SK-N-SH (cell line): ENCODE data around the gene ADAMTSL1. TPM values are rescaled to one million over a fixed set of nuclear protein-coding genes. Genes with fewer than 3 reads are reported as not detected.

Source experiments
- CTCF ChIA-PET: fragments of 300-600, 350-600 bp; formaldehyde crosslinking; extraction: SDS; loops from one replicate; lab custom pipeline; 2021; lab: Yijun Ruan, JAX
- POLR2A ChIA-PET: fragments of 350-600 bp; sonication (Branson Sonifier 250); formaldehyde crosslinking; extraction: SDS; loops from one replicate; lab custom pipeline; 2020; ENCODE audit warnings: antibody characterized with exemption, inconsistent platforms; lab: Yijun Ruan, JAX
- DNase-seq: peaks from one replicate; pipeline ENCODE4 v3.0.0; 2012
- H2AFZ ChIP-seq: fragments of 200-600 bp; sonication (generic); 2 replicates; pipeline ENCODE4 v1.8.1; 2016; ENCODE audit warnings: antibody characterized with exemption, mild to moderate bottlenecking, low read depth
- H3F3A ChIP-seq: fragments of 200-600 bp; sonication (generic); replicated peaks from 2 replicates; pipeline ENCODE3; 2016; ENCODE audit warnings: antibody characterized with exemption, mild to moderate bottlenecking; ENCODE audit not compliant: insufficient read depth
- H3K27ac ChIP-seq, 2 experiments: fragments of 200-500 bp in 1 of 2; fragments of 200-600 bp in 1 of 2; sonication (Bioruptor generic) in 1 of 2; sonication (generic), shearing (Covaris generic) in 1 of 2; 2 replicates each; pipeline versions ENCODE4 v1.5.1 to v1.6.1; 2014 to 2016; ENCODE audit warnings: low read depth in 2 of 2, inconsistent platforms in 1 of 2, low read length in 1 of 2, mild to moderate bottlenecking in 1 of 2, mixed read lengths in 1 of 2
- H3K27me3 ChIP-seq: fragments of 200-600 bp; sonication (generic), shearing (Covaris generic); 2 replicates; pipeline ENCODE4 v1.6.1; 2016; ENCODE audit warnings: mixed run types; ENCODE audit not compliant: insufficient read depth
- H3K36me3 ChIP-seq, 2 experiments: fragments of 200-500 bp in 1 of 2; fragments of 200-600 bp in 1 of 2; sonication (Bioruptor generic) in 1 of 2; sonication (generic) in 1 of 2; replicated peaks in 1 of 2; 2 replicates each; pipeline versions ENCODE3 to v1.5.1; 2014 to 2016; ENCODE audit warnings: low read length in 1 of 2, mild to moderate bottlenecking in 1 of 2; ENCODE audit not compliant: insufficient read depth in 2 of 2, control insufficient read depth in 1 of 2
- H3K4me1 ChIP-seq, 2 experiments: fragments of 200-500 bp in 1 of 2; fragments of 200-600 bp in 1 of 2; sonication (Bioruptor generic) in 1 of 2; sonication (generic), shearing (Covaris generic) in 1 of 2; 2 replicates each; pipeline versions ENCODE4 v1.5.1 to v1.6.1; 2014 to 2016; ENCODE audit warnings: low read depth in 1 of 2, low read length in 1 of 2, mixed run types in 1 of 2; ENCODE audit not compliant: insufficient read depth in 2 of 2, control insufficient read depth in 1 of 2
- H3K4me2 ChIP-seq: fragments of 200-600 bp; sonication (generic), shearing (Covaris generic); 2 replicates; pipeline ENCODE4 v1.6.1; 2017; ENCODE audit warnings: mixed run types
- H3K4me3 ChIP-seq, 2 experiments: fragments of 200-500 bp in 1 of 2; fragments of 200-600 bp in 1 of 2; sonication (Bioruptor generic) in 1 of 2; sonication (generic), shearing (Covaris generic) in 1 of 2; 2 replicates each; pipeline versions ENCODE4 v1.5.1 to v1.8.1; 2014 to 2016; ENCODE audit warnings: low read depth in 2 of 2, inconsistent platforms in 1 of 2, low read length in 1 of 2, mild to moderate bottlenecking in 1 of 2, mixed read lengths in 1 of 2, moderate library complexity in 1 of 2
- H3K79me2 ChIP-seq: fragments of 200-600 bp; sonication (generic); 2 replicates; pipeline ENCODE4 v1.8.1; 2017; ENCODE audit warnings: mild to moderate bottlenecking; ENCODE audit not compliant: insufficient read depth
- H3K9ac ChIP-seq: fragments of 200-600 bp; sonication (generic); 2 replicates; pipeline ENCODE4 v1.6.1; 2017; ENCODE audit warnings: mixed run types
- H3K9me2 ChIP-seq: fragments of 200-600 bp; sonication (generic); 2 replicates; pipeline ENCODE4 v1.6.1; 2017; ENCODE audit warnings: mixed run types
- H3K9me3 ChIP-seq: fragments of 200-600 bp; sonication (generic); 2 replicates; pipeline ENCODE4 v1.6.1; 2017; ENCODE audit warnings: mixed run types, mild to moderate bottlenecking, moderate library complexity
- H4K20me1 ChIP-seq: fragments of 200-600 bp; sonication (generic); 2 replicates; pipeline ENCODE4 v1.6.1; 2017; ENCODE audit warnings: mild to moderate bottlenecking, mixed run types; ENCODE audit not compliant: insufficient read depth
- CHD2 ChIP-seq: fragments of 150-350 bp; IDR thresholded peaks from 2 replicates; pipeline ENCODE4 v1.6.1; 2018; ENCODE audit warnings: low read length; ENCODE audit not compliant: partially characterized antibody
- FOXM1 ChIP-seq: IDR thresholded peaks from 2 replicates; pipeline ENCODE4 v1.4.0; 2012; ENCODE audit warnings: low read depth, mild to moderate bottlenecking
- GABPA ChIP-seq: IDR thresholded peaks from 2 replicates; pipeline ENCODE4 v1.4.0; 2012; ENCODE audit warnings: low read depth, mild to moderate bottlenecking
- IRF3 ChIP-seq: fragments of 150-350 bp; IDR thresholded peaks from 2 replicates; pipeline ENCODE4 v1.6.1; 2016; ENCODE audit warnings: mild to moderate bottlenecking, low read depth, low read length
- JUND ChIP-seq: IDR thresholded peaks from 2 replicates; pipeline ENCODE4 v1.4.0; 2012
- RCOR1 ChIP-seq: fragments of 150-350 bp; IDR thresholded peaks from 2 replicates; pipeline ENCODE4 v1.6.1; 2017; ENCODE audit warnings: antibody characterized with exemption, low read length
- RFX5 ChIP-seq: IDR thresholded peaks from 2 replicates; pipeline ENCODE4 v1.6.1; 2012; ENCODE audit warnings: mild to moderate bottlenecking, improper control_type of control experiment, low read length
- SIN3A ChIP-seq: IDR thresholded peaks from 2 replicates; pipeline ENCODE4 v1.6.1; 2012; ENCODE audit warnings: low read depth, mild to moderate bottlenecking, low read length, moderate library complexity, borderline replicate concordance
- SMC3 ChIP-seq: IDR thresholded peaks from 2 replicates; pipeline ENCODE4 v1.6.1; 2012; ENCODE audit warnings: low read depth, low read length, improper control_type of control experiment
- TAF1 ChIP-seq: IDR thresholded peaks from 2 replicates; pipeline ENCODE4 v1.6.1; 2012; ENCODE audit warnings: low read depth, mild to moderate bottlenecking, low read length, moderate library complexity, borderline replicate concordance
- TCF12 ChIP-seq: IDR thresholded peaks from 2 replicates; pipeline ENCODE4 v1.4.0; 2012
- TEAD4 ChIP-seq: IDR thresholded peaks from 2 replicates; pipeline ENCODE4 v1.4.0; 2012; ENCODE audit warnings: mild to moderate bottlenecking, borderline replicate concordance; ENCODE audit not compliant: insufficient read depth
- USF2 ChIP-seq: fragments of 150-350 bp; IDR thresholded peaks from 2 replicates; pipeline ENCODE4 v1.6.1; 2017; ENCODE audit warnings: antibody characterized with exemption, low read length, low read depth, borderline replicate concordance
- WGBS: methylation state at CpG from one replicate; pipeline ENCODE4 v1.1.6; 2017; ENCODE audit warnings: low lambda C conversion rate; 5-methylcytosine and 5-hydroxymethylcytosine counted together
- polyA plus RNA-seq, 3 experiments: library from polyadenylated mRNA; depleted of rRNA; stranded (reverse); fragments of >200 nt; gene quantifications; 2 replicates each; pipeline ENCODE4 v1.2.3, GENCODE V29; 2012
- TF ChIP-seq, protein P1 (sequence below): IDR thresholded peaks from 2 replicates; pipeline ENCODE4 v1.4.0; 2012; ENCODE audit warnings: low read depth, borderline replicate concordance
- TF ChIP-seq, protein P2 (sequence below): IDR thresholded peaks from 2 replicates; pipeline ENCODE4 v1.6.1; 2012; ENCODE audit warnings: mild to moderate bottlenecking, low read depth, low read length, moderate library complexity

The ADAMTSL1 gene
- polyA plus RNA-seq, 1 of the 3 experiments (the other 2 are of a cell fraction), result 114 TPM

GRCh38 chr9:18448101-18448500 lies 25.9 kb upstream of the ADAMTSL1 start:
- H2AFZ ChIP-seq, result no peak overlapping the region
- ChIA-PET CTCF (interaction anchor here (1.1 kb wide), 1 partner anchor 10 kb away, joined by 7 read pairs; no protein-coding TSS in a partner anchor), POLR2A (no interaction called here)
- H3K9me2 ChIP-seq, result no peaks in the 10 kb centered on the region
- H3K4me2 ChIP-seq, result no peak overlapping the region
- no peak overlapping the region for H3K27ac ChIP-seq
- peaks cover 0 to 2% of the 10 kb centered on the region in 2 experiments; a peak in 1 of 4 replicates for H3K4me1 ChIP-seq
- H3K79me2 ChIP-seq, result no peaks in the 10 kb centered on the region
- H3K4me3 ChIP-seq, result no peak overlapping the region
- H3K9ac ChIP-seq, result no peak overlapping the region
- H3F3A ChIP-seq, result no peaks in the 10 kb centered on the region
- DNase-seq, result no peak
- TF ChIP-seq GABPA (no peak), CHD2 (no peak), USF2 (no peak), RFX5 (no peak), TCF12 (no peak), TAF1 (no peak), RCOR1 (no peak), SIN3A (no peak), SMC3 (no peak), JUND (no peak), TEAD4 (no peak)
- TF ChIP-seq, protein P1, sequence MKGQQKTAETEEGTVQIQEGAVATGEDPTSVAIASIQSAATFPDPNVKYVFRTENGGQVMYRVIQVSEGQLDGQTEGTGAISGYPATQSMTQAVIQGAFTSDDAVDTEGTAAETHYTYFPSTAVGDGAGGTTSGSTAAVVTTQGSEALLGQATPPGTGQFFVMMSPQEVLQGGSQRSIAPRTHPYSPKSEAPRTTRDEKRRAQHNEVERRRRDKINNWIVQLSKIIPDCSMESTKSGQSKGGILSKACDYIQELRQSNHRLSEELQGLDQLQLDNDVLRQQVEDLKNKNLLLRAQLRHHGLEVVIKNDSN, result no peak
- TF ChIP-seq, protein P2, sequence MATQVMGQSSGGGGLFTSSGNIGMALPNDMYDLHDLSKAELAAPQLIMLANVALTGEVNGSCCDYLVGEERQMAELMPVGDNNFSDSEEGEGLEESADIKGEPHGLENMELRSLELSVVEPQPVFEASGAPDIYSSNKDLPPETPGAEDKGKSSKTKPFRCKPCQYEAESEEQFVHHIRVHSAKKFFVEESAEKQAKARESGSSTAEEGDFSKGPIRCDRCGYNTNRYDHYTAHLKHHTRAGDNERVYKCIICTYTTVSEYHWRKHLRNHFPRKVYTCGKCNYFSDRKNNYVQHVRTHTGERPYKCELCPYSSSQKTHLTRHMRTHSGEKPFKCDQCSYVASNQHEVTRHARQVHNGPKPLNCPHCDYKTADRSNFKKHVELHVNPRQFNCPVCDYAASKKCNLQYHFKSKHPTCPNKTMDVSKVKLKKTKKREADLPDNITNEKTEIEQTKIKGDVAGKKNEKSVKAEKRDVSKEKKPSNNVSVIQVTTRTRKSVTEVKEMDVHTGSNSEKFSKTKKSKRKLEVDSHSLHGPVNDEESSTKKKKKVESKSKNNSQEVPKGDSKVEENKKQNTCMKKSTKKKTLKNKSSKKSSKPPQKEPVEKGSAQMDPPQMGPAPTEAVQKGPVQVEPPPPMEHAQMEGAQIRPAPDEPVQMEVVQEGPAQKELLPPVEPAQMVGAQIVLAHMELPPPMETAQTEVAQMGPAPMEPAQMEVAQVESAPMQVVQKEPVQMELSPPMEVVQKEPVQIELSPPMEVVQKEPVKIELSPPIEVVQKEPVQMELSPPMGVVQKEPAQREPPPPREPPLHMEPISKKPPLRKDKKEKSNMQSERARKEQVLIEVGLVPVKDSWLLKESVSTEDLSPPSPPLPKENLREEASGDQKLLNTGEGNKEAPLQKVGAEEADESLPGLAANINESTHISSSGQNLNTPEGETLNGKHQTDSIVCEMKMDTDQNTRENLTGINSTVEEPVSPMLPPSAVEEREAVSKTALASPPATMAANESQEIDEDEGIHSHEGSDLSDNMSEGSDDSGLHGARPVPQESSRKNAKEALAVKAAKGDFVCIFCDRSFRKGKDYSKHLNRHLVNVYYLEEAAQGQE, result no peak
- H3K27me3 ChIP-seq, result no peaks in the 10 kb centered on the region
- no peaks in the 10 kb centered on the region for H3K9me3 ChIP-seq
- H3K36me3 ChIP-seq, result no peaks in the 10 kb centered on the region
- no peaks in the 10 kb centered on the region for H4K20me1 ChIP-seq

- no peak for TF ChIP-seq GABPA
- TF ChIP-seq SMC3, result no peak
- TF ChIP-seq IRF3, result no peak
- no peak for TF ChIP-seq TCF12
- no peak for TF ChIP-seq FOXM1
- TF ChIP-seq, protein P2, result no peak
- H2AFZ ChIP-seq, result no peak overlapping the region
- no peak overlapping the region for H3K4me2 ChIP-seq
- no peak overlapping the region for H3K4me3 ChIP-seq
- H3K4me1 ChIP-seq, result no peaks in the 10 kb centered on the region
- ChIA-PET POLR2A (no interaction called here), CTCF (interaction anchor here (1.5 to 3.9 kb wide), 2 partner anchors 10 to 13 kb away, joined by 3 to 43 read pairs; no protein-coding TSS in a partner anchor)
- no peaks in the 10 kb centered on the region for H3K36me3 ChIP-seq
- DNase-seq, result no peak
- no peaks in the 10 kb centered on the region for H3K9me3 ChIP-seq
- WGBS, result 59% methylated on average over 3 of the region's 3 CpGs
- H4K20me1 ChIP-seq, result no peaks in the 10 kb centered on the region
- H3K9me2 ChIP-seq, result peaks cover 4% of the 10 kb centered on the region; the same call in 1 of the 2 replicates
- no peaks in the 10 kb centered on the region for H3F3A ChIP-seq
- H3K9ac ChIP-seq, result no peak overlapping the region
- no peak overlapping the region for H3K27ac ChIP-seq
- H3K79me2 ChIP-seq, result no peaks in the 10 kb centered on the region
- H3K27me3 ChIP-seq, result no peaks in the 10 kb centered on the region
Observed at GRCh38 chr9:18451406-18451805, 22.5 kb upstream of the ADAMTSL1 start.
